ENCODE data around the gene PCSK6.

Gene PCSK6

DNA sequence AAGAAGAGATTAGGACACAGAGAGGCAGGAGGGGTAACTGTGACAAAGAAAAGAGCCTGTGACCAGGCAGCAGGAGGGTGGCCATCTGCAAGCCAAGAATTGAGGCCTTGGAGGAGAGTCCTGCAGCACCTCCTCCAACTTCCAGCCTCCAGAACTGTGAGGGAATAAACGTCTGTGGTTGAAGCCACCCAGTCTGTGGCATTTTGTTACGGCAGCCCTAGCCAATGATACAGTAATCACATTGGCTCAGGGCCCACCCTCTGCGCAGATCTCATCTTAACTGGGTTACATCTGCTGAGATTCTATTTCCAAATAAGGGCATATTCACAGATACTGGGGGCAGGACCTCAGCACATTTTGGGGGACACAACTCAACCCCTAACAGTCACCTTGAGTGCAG, 223.5 kb downstream of the PCSK6 start:
- DNase-seq: no peak

DNA sequence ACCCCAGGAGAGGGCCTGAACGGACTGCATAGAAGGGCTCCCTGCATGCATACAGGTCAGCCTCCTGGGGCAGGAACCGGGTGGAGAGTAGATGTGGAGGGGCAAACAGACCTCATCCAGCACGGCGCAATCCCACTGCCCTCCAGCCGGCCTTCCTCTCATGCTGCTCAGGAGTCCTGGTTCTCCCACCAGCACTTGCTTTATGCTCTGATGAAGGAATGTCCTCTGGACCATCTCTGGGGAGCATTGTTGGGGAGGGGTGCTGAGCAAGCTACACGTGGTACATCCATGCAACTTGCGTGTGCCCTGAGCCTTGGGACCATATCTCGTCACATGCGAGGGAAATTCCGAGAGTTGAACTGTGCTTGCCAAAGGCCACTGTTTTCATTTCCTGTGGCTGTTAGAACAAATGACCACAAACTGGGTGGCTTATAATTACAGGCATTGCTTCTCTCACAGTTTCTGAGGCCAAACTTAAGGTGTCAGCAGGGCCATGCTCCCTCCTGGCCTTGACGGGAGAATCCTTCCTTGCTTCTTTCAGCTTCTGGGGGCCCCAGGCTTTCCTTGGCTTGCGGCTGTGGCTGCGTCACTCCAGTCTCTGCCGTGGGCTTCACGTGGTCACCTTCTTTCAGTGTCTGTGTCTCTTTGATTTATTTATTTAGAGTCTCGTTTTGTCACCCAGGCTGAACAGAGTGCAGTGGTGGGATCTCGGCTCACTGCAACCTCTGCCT, 224.4 kb downstream of the PCSK6 start:
- DNase-seq: no peak

GRCh38 chr15:101264011-101264410, 225.5 kb downstream of the PCSK6 start:
- DNase-seq: no peak

DNA sequence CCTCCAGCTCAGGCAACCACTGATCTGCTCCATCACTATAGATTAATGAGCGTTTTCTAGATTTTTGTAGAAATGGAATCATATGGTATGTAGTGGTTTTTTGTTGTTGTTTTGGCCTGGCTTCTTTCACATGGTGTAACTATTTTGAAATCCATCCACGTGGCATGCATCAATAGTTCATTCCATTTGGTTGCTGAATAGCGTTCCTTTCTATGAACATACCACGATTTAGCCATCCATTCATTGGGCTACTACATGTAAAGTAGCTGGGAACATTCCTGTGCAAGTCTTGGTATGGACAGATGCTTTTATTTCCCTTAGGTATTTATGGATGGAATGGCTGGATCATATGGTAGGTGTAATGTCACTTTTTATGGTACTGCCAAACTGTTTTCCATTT, 227.0 kb downstream of the PCSK6 start:
- DNase-seq: no peak

GRCh38 chr15:101258238-101259144, 231.0 kb downstream of the PCSK6 start:
- peak; percentile 30 to 63 for DNase-seq

- no peak for DNase-seq
These were observed 232.8 kb downstream of the PCSK6 start for GRCh38 chr15:101256757-101257156.

GRCh38 chr15:101255615-101256241, 233.8 kb downstream of the PCSK6 start:
- peak in 1 of 2 experiments; percentile 63 for DNase-seq

GRCh38 chr15:101255051-101255395, 234.5 kb downstream of the PCSK6 start:
- DNase-seq: peak in 1 of 2 experiments; percentile 40

DNA sequence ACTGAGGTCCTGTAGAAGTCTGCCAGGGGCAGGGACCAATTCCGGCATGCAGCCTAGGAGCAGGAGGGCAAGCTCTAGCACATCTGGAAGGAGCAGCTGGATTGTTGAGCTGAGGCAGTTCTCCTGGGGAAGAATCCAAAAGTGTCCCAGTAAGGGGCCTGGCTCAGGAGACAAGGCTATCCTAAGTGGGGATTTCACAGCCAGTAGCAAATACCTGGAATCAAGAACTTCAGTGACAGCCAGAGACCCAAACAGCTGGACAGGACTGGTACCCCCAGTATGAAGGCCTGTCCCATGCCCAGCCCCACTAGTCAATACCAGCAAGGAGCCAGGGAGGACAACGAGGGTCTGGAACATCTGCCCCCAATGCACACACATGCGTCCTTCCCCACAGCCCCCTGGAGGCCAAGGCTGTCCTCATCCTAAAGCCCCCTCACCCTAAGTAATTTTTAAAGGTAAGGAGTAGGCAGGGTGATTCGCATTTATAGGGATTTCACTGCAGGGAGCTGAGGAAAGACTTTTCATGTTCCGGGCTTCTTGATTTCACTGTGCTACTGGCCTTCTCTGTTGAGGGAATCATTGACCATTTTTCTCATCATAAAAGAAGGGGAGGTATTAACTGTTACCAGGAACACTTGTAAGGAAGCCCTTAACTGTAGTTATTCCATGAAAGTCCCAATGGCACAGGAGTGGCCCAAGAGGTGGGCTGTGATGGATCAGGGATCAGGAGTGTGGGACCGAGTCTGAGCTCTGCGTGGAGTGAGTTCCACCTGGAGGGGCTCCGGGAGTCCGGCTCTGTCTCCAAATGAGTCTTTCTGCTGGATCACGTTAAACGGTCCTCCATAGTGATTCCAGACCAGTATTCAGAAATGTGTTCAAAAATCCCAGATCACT, 235.1 kb downstream of the PCSK6 start:
- no peak for DNase-seq
